ENCODE results near the gene CLEC14A.

CLEC14A gene, protein sequence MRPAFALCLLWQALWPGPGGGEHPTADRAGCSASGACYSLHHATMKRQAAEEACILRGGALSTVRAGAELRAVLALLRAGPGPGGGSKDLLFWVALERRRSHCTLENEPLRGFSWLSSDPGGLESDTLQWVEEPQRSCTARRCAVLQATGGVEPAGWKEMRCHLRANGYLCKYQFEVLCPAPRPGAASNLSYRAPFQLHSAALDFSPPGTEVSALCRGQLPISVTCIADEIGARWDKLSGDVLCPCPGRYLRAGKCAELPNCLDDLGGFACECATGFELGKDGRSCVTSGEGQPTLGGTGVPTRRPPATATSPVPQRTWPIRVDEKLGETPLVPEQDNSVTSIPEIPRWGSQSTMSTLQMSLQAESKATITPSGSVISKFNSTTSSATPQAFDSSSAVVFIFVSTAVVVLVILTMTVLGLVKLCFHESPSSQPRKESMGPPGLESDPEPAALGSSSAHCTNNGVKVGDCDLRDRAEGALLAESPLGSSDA

DNA sequence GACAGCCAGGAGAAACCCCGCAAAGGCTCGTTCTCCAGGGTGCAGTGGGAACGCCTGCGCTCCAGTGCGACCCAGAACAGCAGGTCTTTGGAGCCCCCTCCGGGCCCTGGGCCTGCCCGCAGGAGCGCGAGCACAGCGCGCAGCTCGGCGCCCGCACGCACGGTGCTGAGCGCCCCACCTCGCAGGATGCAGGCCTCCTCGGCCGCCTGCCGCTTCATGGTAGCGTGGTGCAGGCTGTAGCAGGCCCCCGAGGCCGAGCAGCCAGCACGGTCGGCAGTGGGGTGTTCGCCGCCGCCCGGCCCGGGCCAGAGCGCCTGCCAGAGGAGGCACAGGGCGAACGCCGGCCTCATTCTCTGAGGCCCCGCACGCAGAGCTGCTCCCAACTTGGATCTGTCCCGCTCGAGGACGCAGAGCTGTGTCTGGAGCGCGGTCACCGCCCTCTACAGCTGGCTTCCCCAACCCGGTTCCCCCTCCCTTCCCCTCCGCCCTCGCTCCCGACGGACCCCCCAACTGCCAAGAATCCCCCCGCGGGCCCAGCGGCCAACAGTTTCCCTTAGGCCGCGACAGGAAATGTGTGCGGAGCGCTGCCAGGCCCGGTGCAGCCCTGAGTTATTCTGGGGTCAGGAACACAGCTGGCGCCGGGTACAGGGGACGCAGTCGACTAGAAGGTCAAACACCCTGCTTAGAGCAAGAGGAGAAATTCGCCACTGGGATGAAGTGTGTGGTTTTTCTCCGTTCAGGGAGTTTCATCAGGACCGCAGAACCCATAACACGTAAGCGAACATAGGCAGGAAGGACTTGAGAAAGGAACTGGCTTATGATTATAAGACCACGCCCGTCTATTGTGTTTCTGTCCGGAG lies at the start of gene CLEC14A:
CLEC14A (minus strand) TSS at position 421 of the 860 bp plus-strand sequence; CDS start at position 350, 71 bp downstream.
- no peak for DNase-seq

DNA sequence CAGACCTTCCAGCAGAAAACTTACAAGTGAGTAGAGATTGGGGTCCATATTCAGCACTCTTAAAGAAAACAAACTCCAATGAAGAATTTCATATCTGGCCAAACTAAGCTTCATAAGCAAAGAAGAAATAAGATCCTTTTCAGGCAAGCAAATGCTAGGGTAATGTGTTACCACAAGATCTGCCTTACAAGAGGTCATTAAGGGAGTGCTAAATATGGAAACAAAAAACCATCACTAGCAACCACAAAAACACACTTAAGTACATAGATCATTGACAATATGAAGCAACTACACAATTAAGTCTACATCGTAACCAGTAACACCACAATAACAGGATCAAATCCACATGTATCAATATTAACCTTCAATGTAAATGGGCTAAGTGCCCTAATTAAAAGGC lies 47.1 kb upstream of the CLEC14A start:
- no peak for DNase-seq

DNA sequence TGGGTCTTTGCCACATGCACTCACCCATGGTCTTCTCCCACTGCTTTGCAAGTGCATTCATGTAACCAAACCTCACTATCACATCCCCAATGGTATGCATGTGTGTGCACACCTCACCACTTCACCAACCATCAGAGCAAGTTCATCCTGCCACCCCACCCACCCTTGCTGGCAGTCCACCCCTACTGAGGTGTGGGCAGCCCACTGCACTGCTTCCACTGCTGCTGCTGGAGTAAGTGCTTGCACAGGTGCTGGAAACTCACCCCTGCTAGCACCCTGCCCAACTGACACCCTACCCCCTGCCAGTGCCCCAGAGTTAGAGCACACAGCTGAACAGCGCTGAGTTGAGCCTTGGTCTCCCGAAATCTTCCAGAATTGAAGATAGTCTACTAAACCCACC lies 46.1 kb upstream of the CLEC14A start:
- DNase-seq, result no peak

DNA sequence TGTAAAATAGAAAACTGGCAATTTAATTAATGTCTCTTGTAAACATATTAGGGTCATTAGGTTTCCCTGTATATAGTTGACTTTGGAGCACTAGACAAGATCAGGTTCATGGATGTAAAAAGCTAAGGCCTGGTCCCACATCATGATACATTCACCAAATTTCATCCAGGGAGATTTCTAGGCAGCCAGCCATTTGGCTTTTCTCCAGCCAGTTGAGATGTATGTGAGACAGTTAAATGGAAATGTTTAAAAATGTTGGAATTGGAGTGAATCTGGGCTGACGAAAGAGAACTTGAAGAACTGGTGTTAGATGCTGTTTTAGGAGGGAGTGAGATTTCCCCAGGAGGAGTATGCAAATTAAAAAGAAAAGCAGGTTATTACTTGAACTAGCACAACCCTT lies 41.8 kb upstream of the CLEC14A start:
- peak; percentile 38 for DNase-seq

DNA sequence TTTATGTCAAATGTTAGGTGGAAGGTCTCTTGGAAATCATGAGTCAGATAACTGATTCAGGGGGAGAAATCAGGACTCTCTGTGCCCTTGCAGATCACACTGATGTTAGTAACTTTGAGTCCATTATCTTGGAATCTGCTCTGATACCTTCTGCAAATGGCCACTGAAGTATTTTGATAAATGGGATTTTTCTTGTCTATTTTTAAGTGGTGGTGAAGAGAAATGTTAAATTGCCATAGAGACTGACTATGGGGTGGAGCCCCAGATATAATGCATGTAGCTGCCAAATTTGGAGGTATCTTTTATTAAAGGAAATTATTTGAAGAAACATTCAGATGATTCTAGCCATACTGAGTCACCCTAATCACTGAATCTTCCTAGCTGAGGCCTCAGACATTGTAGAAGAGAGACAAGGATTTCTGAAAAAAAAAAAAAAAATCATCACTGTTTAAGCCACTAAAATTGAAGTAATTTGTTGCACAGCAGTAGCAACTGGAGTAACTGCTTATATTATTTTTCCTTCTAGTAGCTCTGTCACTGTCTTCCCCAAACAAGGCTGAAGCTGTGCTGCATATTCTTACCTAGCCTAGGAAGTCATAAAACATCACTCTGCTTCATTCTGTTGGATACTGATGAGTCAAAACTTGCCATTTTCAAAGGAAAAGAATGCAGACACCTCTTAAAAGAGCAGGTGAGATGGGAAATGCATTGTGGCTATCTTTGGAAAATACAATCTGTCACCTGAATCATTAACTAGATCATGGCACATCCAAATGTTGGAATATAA lies 36.0 kb upstream of the CLEC14A start:
- no peak for DNase-seq

DNA sequence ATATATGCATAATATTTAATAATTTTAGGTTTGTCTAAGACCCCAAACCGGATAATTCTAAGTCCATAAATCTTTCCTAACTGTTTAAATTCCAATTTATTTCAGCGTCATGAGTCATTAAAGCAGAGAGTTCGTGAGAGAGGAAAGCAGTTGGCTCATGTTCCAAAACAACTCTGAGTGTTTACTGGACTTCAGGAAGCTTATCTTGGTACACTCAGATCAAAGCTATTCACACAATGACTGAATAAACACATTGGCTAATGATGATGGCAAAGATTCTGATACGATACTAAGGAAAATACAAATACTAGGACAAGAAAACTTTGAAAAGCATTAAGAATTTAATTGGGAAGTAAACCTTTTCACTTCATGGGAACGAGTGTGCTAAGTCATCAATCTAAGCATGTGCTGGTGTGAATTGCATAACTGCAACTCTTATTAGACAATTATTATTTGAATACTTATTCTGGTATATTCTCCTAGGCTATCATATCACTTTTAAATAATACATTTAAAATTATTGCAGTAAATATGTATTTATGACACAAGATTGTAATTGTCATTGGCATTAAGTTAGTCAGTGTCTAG lies 34.8 kb upstream of the CLEC14A start:
- peak; percentile 87 for DNase-seq

DNA sequence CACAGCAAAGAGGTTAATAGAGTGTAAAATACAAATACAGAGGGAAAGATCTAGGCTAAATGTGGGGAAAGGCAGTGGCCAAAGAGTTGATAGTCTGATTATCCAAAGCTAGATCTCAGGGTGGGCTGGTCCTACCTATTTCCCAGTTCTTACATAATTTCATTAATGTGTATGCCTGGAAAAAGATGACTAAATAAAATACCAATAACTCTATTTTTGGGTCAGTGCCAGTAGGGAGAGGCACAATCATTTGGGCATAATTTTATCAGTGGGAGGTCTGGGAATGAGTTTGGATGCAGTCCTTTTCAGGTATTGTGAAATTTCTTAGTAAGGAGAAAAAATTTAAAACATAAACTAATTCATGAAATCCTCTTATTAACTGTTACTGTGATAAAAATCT lies 30.6 kb upstream of the CLEC14A start:
- no peak for DNase-seq

DNA sequence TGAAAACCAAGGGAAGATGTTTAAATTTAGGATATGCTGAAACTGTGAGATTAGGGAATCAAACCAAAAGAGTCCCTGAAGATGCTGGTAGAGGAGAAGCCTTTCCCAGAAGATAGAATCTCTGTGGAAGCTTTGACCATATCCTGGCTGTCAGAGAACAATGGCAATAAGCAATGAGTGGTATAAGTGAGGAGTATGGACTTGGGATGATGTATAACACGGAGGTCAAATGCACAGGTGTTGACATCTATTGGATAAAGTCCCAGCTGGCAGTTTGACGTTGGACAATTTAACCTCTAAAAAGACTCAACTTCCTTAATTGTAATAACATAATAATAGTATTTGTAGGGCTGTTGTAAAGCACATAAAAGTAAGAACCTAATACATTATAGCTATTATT lies 30.1 kb upstream of the CLEC14A start:
- DNase-seq, result no peak

DNA sequence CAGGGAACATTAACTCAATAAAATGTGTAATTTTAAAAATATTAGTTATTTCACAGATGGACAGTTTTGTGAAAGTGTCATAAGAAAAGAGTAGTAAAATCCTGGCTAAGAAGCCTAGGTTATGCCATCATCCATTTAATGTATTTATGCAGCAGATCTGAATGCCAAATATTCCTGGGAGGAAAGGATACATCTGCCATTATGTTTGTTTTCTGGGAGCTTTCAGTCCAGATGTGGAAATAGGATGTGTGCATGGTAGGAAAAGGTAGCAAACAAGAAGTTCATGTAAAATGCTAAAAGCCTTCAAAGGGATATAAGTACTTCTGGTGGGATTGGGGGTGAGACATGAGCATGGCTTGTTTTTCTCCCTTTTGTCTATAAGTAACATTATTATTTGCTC lies 27.0 kb upstream of the CLEC14A start:
- no peak for DNase-seq

DNA sequence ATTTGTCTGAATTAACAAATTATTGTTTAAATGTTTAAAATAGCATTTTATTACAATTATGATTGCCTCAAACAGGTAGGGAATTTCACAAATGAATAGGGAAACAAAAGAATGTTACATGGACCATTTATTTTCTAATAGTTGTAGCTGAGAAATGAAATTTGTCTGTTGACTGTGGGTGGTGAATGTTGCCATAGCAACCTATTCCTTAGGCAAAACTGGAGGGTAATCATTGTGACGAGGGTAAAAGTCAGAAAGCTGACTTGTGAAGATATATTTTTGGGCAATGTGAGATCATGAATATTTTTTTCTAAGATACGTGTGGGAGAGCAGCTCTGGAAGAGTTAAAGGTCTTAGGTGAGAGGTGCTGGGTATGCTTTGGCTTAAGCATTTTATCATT lies 24.2 kb upstream of the CLEC14A start:
- DNase-seq, result peak; percentile 85

DNA sequence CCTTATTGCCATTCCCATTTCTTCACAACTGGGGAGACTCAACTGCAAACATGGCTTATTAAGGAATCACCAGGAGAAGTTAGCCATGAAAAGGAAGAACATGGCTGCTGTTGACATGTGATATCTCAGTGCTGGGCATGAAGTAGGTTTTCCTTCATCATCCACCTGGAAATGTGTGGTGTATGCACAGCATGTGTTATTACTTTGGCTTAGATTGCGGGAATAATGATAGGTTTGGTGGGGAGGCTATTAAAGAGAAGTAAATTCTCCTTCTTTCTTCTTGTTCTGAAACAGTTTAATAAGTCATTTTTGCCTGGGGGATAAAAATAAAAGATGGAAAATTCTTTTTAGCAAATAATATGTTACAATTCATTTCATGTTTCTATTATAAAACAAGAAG lies 23.7 kb upstream of the CLEC14A start:
- peak; percentile 72 for DNase-seq

DNA sequence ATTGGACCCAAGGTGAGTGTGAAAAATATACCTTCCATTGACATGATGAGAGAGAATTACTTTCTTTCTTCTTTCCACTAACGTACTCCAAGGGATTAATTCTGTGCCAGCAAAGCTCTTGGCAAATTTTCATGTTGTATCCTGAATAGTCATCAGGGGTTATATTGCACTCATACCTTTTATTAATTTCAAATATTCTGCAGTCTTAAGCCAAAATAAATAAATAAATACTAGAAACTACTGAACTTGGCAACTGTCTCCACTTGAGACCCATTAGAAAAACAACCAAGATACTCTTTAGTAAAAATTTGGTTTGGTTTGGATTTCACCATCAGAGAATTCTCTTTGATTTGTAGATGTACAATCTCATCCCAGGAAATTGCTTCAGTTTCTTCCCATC lies 22.1 kb upstream of the CLEC14A start:
- peak; percentile 99 for DNase-seq

DNA sequence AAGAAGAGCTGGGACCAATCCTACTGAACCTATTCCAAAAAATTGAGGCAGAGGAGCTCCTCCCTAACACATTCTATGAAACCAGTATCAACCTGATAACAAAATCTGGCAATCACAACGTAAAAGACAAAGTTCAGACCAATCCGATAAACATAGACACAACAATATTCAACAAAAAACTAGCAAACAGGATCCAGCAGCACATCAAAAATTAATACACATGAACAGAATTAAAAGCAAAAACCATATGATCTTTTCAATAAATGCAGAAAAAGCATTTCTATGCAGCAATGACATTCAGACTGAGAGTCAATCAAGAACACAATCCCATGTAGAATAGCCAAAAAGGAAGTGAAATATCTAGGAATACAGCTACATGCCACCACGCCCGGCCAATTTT lies 7.0 kb upstream of the CLEC14A start:
- no peak for DNase-seq

DNA sequence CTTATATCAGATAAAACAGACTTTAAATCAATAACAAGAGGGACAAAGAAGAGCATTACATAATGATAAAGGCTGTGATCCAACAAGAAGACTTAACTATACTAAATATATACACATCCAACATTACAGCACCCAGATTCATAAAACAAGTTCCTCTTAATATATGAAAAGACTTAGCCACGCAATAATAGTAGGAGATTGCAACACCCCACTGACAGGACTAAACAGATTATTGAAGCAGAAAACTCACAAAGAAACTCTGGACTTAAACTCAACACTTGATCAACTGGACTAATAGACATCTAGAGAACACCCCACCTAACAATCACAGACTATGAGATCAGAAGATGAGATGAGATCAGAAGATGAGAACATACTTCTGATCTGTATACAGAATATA lies 5.7 kb upstream of the CLEC14A start:
- DNase-seq, result no peak

DNA sequence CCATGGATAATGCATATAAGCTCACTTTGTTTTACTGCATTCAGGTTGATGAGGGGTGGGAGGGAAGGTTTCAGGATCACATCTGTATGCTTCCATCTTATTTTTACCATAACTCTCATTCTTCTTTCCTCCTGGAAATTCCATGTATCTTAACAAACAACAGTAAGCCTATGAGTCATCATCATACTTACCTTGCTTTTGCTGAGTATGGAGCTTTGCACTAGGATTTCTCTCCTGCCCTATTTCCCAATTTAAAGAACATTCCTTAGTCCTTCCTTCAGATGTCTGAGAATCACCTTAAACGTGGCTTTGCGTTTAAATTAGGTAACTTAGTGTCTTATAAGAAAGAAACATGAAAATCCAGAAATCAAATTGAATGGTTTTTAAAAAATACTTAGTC lies 1.6 kb upstream of the CLEC14A start:
- DNase-seq, result no peak

DNA sequence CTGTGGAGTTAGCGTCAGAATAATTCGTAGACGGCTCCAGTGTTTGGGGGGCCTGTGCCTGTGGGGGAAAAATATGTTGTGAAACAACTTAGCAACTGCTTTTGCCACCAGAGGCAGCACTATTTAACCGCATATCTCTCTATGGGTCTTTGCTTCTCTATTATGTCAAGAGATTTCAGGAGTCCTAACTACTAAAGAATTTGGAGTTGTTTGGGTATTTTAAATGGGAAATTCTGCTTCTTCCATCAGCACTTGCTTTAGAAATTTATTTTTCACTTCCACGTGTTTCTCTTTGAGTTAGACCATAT lies 594 bp upstream of the CLEC14A start:
- no peak for DNase-seq

DNA sequence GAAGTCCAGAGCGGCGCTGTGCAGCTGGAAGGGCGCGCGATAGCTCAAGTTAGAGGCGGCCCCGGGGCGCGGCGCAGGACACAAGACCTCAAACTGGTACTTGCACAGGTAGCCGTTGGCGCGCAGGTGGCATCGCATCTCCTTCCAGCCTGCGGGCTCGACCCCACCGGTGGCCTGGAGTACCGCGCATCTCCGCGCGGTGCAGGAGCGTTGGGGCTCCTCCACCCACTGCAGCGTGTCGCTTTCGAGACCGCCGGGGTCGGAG lies 553 bp downstream of the CLEC14A start:
- DNase-seq, result no peak

DNA sequence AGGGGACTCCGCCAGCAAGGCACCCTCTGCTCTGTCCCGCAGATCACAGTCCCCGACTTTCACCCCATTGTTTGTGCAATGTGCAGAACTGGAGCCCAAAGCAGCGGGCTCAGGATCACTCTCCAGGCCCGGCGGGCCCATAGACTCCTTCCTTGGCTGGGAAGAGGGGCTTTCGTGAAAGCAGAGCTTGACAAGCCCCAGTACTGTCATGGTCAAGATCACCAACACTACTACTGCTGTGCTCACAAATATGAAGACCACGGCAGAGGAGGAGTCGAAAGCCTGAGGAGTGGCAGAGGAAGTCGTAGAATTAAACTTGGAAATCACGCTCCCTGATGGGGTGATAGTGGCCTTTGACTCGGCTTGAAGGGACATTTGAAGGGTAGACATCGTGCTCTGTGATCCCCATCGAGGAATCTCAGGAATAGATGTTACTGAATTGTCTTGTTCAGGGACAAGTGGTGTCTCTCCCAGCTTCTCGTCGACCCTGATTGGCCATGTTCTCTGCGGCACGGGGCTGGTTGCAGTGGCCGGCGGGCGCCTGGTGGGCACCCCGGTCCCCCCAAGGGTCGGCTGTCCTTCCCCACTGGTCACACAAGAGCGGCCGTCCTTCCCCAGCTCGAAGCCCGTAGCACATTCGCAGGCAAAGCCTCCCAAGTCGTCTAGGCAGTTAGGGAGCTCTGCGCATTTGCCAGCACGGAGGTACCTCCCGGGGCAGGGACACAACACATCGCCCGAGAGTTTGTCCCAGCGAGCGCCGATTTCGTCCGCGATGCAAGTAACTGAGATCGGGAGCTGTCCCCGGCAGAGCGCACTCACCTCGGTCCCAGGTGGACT lies 1.1 kb downstream of the CLEC14A start:
- no peak for DNase-seq

DNA sequence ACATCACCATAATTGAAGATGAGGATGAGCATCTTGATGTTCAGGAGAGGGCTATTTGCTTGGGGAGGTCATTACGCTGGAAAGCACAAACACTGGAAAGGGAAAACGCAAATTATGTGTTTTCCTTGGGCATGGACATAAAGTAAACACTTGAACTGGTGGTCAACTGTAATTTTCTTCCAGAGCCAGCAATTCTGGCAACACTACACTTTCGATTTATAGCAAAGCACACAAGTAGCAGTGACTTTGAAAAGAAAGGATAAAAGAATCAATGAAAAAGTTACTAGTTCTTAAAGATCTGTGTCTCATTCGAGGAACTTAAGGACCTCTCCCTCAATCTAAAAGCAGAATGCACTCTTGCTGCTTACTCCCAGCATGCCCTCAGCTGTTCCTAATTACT lies 2.2 kb downstream of the CLEC14A start:
- DNase-seq, result no peak

DNA sequence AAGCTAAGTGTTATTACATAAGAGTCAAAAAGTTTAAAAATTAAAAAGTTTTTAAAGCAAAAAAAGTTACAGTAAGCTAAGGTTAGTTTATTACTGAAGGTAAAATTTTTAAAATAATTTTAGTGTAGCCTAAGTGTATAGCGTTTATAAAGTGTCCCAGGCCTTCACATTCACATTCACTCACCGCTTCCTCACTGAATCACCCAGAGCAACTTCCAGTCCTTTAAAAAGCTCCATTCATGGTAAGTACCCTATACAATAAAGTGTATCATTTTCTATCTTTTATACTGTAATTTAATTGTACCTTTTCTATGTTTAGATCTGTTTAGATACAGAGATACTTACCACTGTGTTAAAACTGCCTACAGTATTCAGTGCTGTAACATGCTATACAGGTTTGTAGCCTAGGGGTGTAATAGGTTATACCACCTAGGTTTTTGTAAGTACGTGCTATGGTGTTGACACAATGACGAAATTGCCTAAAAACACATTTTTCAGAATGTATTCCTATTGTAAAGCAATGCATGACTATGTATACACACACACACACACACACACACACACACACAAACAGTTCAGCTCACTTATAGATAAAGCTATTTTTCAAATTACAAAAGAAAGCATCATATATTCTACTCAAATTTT lies 3.7 kb downstream of the CLEC14A start:
- no peak for DNase-seq

DNA sequence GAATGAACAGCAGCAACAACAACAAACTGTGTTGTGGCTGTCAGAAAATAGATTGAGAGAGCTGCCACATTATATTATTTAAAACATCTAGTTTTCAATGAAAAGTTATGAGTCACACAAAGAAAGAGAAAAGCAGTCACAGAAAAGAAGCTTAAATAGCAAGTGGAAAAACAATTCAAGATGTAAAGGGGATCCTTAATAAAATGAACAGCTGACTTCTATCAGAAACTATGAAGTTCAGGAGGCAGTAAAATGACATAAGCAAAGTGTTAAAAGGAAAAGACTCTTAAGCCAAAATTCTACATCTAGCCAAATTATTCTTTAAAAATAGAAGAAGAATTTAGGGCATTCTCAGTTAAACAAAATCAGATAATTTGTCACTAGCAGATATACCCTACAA lies 5.6 kb downstream of the CLEC14A start:
- no peak for DNase-seq

Measured in DMS79 treated with DMSO at 0.1 percent for 48 hours (cell line).